GM21737 (cell line): ENCODE results near the gene ATP6V1G3.
"Not testable (repeated sequence)": the region's sequence is repeated elsewhere in the genome, so short reads cannot be mapped to it uniquely, and the experiment has no call there.

Experiments used
- ATAC-seq: cut with Tn5 transposase; IDR thresholded peaks from one replicate; pipeline ENCODE4 v1.9.1; 2021; ENCODE audit warnings: mild to moderate bottlenecking, moderate library complexity; ENCODE audit not compliant: unreplicated experiment

The ATP6V1G3 gene

DNA sequence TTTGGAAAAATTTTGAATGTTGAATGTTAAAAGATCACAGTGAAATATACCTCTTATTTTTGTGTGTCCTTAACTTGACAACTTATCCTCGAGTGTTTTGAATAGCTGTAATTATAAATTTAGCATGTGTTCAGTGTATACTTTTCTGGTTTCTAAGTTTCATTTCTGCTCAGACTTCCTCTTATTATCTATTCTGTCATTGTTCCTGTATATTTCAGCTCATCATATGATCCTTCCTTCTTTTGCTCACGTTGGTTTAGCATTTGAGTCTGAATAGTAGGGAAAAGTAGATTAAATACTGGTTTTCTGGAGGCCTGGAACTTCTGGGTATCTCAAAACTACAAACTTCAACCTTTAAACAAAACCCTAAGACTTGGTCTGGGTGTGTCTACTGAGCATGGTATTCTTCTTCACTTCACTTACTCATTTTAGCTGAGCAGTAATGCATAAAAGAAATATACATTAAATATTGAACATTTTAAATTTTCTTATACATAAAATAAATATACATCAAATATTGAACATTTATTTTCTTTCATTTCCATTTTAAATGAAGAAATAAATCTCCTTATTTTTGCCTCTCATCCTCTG is 3.3 kb upstream of the ATP6V1G3 start:
- ATAC-seq = peak; percentile 64

DNA sequence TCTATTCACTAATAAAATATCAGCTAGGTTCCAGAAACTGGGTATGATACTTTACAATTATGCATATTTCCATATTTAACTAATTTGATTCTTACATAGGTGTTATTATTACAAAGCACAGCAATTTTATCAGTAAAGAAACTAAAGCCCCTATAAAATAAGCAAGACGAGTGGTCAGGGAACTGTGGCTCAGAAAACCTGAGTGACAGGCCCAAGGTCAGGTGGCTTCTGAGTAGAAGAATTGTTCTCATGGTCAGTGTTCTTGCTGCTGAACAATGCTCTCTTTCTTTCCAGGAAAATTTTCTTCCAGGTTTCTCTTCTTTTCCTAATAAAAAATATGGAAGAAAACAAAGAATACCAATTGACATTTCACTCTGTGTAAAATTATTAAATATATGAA is 2.2 kb upstream of the ATP6V1G3 start:
- ATAC-seq = no peak

DNA sequence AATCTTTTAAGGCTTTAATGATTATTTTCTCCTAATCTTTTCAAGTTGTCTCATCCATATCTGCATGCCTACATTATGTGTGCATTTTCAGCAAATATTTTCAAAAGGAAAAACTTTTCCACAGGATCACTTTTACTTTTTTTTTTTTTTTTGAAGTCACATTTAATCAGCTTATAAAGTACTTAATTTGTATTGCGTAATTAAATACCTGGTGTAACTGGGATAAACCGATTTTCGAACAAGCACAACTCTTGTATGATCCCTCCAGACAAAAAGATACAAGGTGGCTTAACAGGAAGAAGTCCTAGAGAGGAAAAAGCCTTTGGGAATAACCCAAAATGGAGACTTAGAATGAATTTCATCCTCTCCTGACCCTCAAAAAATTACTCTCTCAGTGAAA is 1.3 kb upstream of the ATP6V1G3 start:
- no peak for ATAC-seq

DNA sequence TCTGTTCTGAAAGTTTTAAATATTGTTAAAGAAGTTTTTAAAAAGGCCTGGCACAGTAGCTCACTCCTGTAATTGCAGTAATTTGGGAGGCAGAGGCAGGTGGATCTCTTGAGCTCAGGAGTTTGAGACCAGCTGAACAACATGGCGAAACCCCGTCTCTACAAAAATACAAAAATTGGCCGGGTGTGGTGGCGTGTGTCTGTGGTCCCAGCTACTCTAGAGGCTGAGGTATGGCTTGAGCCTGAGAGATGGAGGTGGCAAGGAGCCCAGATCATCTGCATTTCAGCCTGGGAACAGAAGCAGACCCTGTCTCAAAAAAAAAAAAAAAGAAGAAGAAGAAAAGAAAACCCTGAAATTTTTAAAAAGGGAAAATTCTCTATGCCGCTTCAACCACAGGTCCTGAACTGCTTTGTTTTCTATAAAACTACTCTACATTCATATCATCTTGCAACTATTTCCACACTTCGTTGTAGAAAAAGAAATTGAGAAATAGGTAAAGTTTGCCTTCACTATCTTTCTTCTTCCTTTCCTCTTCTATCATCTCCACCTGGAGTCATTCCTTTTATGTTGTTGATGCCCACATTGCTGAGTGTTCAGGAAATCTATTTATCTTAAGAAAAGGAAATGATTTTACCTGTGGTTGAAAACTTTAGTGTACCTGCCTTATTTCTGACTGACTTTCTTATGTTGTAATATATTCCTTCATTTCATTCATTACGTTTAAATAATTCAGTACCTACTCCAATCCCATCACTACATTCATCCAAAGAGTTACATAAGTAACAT is 1.7 kb downstream of the ATP6V1G3 start:
- no peak for ATAC-seq

DNA sequence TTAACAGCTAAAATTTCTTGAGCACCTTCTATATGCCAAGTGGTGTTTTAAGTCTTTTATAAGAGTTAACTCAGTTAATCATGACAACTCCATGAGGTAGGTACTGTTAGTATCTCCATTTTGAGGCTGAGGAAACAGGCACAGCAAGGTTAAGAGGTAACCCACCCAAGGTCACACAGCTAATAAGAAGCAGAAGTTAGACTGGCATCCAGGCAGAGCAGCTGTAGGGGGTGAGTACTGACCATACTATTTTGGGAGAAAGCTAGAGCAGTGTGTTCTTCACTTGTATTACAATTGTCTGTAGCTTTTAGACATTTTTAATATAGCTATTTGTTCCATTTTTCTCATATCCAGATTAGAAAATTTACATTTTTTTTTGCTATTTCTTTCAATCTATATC is 4.8 kb downstream of the ATP6V1G3 start:
- no peak for ATAC-seq

DNA sequence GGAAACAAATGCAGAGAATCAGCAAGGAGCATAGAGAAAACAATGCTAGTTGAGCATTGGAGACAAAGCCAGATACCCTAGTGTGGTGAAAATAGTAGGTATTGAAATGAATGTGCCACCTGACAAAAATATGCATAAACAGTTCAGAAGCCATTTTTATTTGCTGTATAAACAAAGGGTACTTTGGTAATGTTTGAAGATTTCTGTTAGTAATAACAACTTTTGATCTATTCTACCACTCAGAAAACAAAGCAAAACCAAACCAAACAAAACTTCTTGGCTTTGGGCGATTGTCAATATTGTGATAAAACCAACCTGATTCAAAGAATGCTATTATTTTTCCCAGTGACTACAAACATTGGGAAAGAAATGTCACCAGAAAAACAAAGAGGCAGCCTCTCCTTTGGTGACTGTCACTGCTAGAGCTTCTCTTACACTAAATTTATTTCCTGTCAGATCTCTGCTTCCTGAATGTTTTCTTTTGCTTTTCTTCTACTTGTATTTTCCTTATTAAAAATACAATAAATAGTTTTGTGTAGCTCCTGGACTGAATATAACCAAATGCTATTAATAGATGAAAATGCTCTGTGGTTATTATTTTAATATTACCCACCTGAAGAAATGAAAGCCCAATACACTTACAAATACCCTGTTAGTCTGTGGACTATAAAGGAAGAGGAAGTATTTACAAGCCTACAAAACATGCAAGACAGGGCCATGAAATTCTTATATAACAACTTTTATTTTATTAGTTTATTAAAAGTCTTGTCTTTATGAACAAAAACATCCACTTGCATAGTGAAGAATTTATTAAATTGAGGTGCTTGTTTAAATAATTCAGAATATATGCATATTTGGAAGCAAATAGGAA is 5.7 kb downstream of the ATP6V1G3 start:
- no peak for ATAC-seq

DNA sequence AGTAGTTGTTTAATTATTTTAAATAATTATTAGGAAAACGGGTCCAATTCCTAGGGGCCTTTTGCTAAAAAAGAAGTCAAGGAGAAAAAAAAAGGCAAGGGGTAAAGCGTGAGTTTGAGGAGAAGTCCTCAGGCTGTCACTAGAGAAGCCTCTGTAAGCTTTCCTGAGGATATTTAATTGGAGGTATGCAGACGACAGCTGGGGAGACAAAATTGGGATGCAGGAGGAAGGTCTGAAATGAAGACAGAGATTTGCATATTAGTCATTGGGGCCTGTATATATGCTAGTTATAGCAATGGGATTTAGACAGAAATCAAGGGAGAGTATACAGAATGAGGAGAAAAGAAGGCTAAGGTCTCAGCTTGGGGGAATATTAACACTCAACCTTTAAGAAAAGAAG is 8.6 kb downstream of the ATP6V1G3 start:
- ATAC-seq = no peak

DNA sequence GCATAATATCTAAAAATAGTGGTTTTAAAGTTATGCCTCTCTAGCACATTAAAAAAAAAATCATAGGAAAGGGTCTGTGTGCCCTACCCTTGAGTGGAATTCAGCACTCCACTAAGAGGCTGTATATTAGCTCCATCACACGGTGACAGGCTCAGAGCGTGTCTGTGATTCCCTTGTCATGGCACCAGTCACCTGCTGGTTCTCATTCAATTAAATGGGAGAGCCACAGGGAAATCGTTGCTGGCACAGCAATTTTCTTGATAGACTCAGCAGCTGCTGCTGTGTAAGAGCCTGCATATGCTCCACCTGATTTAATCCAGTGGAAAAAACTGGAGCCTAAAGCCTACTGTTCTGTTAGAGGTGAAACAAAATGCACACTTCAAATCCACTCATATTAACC is 9.5 kb downstream of the ATP6V1G3 start:
- ATAC-seq = no peak

DNA sequence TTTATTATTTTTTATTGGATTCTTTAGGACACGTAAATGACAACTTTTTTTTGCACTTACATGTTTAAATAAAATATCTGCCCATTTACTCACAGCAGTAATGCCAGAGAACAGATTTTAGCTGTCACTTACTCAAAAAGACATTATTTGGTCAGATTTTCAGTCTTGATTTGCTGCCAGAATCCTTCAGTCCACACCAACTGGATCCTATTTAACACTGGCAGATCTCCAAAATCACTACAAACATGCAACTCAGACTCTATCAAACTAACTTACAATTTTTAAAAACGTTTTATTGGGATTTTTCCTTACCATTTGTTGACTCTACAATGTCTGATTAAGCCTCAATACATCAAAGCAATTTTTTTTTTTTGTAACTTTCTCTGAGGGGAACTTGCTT is 11.1 kb downstream of the ATP6V1G3 start:
- no peak for ATAC-seq

DNA sequence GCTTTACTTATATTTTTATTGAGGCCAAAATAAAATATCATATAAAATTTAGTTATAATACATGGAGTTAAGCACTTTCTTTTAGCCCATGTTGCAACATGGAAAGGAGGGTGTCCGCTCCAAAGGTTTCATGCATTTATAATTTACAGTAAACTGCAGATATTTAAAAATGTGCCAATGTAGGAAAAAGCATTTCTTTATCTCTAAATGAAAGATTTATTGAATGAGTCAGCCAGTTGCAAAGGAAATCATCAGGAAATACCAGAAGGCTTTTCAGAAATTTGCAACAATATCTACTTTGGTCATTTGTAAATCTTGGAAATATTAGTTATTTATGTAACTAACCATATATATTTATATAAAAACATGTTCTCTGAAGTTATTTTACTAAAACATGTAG is 12.1 kb downstream of the ATP6V1G3 start:
- ATAC-seq = no peak

DNA sequence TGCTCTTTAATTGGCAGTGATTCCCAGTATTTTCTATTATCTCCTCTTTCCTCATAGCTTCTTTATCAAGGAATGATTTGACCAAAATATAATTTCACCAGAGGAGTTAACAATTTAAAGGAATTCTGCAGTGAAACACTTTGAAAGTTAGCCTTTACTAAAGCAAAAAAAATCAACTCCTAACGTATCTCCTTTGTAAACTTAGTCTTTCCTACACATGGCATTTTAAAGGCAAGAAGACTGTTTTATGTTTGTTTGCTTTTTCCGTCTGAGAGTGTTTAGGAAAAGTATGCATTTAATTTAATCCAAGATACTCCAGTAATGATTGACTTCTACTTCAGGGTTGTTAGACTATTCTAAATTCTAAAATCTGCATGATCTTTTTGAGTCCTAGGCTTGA is 15.9 kb downstream of the ATP6V1G3 start:
- ATAC-seq = no peak

DNA sequence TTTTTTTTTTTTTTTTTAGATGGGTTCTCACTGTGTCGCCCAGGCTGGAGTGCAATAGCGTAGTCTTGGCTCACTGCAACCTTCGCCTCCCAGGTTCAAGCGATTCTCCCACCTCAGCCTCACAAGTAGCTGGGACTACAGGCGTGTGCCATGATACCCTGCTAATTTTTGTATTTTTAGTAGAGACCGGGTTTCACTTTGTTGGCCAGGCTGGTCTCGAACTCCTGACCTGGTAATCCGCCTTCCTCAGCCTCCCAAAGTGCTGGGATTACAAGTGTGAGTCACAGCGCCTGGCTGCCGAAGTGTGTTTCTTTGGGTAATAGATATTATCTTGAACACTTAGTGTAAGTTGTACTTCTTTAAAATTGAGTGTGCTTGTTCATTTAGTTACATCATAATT is 16.4 kb downstream of the ATP6V1G3 start:
- not testable (repeated sequence) for ATAC-seq

DNA sequence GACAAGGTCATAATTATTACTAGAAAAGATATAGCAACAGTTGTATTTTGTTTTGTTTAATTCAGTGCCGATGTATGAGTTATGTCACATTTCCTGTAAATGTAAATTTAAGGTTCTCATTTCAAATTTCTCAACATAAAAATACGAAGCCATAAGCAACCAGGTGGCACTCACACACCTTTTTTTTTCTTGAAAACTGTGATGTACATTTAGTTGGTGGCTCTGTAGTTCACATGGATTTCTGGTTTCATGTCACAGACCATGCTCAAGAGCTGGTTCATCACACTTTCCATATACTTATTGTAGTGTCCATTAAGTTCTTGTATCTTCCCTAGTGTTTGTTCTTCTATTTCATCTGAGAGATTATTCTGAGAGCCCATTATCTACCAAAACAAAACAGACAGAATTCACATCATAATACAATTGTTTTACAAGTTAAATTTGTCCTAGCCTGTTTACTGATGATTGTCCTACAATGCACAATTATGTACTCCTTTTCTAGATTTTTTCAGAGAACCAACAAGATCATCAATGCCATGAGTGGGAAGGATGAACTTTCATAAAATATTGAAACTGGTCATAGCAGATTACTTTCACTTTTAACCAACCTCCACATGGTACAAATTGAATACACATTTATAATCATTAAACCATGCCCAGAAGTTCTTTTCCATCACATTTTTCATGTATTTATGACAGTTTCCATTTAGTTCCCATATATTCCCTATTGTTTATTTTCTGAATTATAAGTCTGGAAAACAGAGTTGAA is 17.1 kb downstream of the ATP6V1G3 start:
- no peak for ATAC-seq

DNA sequence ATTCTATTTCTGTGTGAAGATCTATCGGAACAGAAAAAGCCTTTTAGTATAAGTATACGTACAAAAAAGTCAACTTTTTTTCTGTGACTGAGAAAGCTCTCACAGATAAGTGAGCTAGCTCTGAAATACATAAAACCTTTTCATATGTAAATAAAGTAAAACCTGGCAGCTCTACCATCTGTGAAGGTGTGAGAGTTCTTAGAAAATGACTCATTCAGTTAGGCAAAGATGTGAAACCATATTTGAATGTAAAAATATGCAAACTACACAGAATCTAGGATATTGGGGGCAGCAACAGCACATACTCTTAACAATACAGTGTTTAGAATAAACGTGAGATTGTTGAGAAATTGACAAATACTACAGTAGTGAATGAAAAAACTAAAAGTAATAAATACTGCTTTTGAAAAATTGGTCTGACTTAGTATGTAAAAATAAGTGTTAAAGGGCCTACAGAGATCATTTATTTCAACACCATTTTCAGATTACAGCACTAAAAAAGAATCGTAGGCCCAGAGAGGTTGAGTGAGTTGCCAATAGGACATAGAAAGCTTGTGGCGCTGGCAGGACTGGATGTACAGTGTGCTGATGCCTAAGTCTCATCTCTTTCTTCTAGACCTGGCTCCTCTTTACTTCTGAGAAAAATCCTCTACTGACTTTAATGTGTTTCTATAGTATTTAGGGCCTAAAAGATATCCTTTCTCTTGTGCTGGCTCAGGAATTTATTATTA is 19.8 kb downstream of the ATP6V1G3 start:
- ATAC-seq = peak; percentile 88

DNA sequence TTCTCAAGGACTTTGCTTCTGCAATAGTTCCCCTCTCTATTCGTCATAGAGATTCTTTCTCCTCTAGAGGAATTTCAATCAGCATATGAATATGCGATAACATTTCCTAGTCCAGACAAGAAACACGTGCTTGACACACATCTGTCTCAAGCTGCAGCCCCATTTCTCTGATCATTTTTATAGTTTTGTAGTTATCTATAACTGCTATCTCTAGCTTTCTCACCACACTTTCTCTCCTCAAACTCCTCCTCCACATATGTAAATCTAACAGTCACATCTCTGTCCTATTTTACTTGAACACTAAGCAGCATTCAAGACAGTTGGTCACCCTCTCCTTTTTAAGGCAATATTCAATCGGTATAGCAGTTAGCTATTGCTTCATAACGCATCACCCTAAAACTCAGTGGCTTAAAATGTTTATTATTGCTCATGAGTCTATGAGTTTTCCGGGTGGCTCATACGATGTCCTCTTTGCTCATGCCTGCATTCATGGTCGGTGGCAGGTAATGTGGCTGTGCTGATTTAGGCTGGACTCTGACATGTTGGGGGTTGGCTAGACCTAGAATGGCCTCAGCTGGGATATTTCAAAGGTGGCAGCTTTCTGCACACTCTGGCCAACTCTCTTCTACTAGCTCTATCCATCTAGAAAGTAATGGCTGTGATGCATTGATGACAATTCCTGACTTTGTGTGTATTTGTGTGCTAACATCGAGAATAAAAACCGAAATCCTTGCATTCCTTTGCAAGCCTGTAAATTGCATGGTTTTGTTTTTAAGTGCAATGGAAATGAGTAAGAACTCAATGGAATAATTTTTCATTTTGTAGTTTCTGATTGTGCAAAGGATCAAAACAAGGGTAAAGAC is 20.6 kb downstream of the ATP6V1G3 start:
- ATAC-seq = no peak

DNA sequence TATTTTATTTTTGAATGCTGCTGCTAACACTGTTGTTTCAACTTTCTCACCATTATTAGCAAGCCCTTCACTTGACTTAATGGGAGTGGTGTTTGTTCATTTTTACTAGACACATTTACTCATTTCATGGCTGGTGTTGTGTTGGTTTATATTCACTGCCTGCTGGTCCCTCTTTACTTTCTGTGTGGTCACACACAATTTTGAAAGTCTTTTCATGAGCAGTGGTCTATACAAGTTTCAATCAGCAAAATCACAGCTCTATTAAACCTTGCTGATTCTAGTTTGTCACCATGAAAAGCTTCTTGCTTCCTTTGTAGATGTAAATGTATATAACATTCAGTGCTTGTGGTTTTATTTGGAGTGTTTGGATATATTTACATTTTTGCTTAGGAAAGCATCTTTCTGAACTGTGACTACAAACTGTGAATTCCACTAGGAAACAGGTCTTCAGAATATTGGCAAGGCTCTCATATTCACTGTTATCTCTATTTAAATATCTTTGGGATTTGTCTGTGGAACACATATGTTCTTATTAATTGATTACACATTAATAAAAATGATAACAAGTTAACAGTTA is 22.8 kb downstream of the ATP6V1G3 start:
- ATAC-seq = no peak

DNA sequence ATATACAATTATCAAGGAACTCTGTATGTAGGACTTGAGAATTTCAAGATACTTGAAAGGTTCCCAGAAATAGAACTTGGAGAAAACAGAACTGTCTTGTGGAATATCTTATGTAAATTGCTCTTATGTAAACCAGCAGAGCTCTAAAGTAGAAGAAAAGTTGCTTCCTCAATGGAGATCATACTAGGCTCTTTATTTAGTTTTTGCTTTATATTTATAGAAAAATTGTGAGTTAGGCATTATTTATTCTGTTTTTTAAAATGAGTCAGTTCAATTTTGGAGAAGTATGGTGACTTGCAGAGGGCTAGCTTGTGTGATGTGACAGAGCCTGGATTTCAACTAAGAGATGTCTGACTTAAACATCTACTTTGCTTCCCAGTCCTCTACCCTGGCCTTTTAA is 40.4 kb downstream of the ATP6V1G3 start:
- ATAC-seq = no peak

DNA sequence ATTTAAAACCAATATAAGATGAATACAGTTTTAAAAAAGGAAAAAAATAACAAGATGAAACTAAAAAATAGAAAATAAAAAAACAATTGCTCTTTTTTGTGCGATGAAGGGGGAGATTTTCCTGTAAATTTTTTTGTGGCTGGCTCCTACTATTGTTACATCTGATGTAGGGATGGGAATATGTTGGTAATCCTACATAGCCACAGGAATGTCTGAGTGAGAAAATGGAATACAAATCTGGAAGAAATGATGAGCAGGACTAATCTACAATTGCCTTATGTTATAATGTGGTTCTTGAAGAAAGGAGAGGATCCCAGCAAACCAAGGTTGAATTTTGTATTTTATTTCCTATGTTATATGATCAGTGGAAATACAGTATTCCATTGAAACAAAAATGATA is 40.9 kb downstream of the ATP6V1G3 start:
- no peak for ATAC-seq

DNA sequence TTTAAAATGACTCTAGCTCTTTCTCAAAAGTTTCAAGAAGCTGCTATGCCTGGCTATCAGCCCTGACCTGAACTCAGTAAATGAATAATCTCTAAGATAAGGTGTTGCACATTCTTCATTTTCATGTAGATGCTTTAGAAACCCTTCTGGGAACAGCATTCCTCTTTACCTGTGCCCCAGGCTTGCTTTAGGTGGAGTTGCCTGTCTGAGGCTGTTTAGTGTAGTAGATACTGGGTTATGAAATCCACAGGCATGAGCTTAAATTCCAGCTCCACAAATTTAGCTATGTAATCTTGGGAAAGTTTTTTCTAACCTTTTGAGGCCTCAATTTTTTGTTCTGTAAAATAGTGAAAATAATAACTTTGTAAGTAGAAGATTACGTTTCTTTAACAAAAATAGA is 41.6 kb downstream of the ATP6V1G3 start:
- ATAC-seq = no peak
